ENCODE data around the gene RPS19BP1. TPM values are rescaled to one million over a fixed set of nuclear protein-coding genes. Genes with fewer than 3 reads are reported as not detected.

Gene RPS19BP1
- total RNA-seq, 1 donor from 2014 or later, result 58.7 TPM

DNA sequence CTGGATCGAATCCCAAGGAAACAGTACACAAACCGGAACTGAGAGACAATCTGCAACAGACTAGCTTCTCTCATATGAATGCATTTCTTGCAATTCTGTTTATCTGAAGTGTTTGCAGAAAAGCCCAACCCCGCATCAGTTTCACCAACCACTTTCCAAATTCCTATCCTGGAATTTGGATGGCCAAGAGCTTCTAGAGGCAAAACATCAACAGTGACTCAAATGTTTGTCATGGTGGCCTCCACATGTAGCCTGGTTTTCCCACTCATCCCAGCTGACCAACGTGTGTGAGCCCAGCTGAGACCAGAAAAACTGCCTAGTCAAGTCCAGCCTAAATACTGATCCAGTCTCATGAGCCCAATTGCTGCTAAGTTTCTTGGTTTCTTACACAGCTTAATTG lies 38.8 kb downstream of the RPS19BP1 start:
- peak; percentile 71 for DNase-seq (ENCODE audit: low read depth)
- Histone ChIP-seq H3K9me3 (ENCODE audit: insufficient read depth, low read depth, low read length) (no peaks in the 10 kb centered on the region), H3K4me3 (ENCODE audit: insufficient read depth, low read depth, low read length) (no peak overlapping the region), H3K9ac (ENCODE audit: low read length) (no peak overlapping the region), H2AFZ (ENCODE audit: low read depth, low read length) (no peak overlapping the region), H3K4me2 (ENCODE audit: low read length) (peak overlapping the region; percentile 54), H4K20me1 (ENCODE audit: insufficient read depth, low read length) (no peaks in the 10 kb centered on the region), H3K36me3 (ENCODE audit: insufficient read depth, low read length) (no peaks in the 10 kb centered on the region), H3K79me2 (ENCODE audit: insufficient read depth, low read length) (no peaks in the 10 kb centered on the region), H3K27ac (ENCODE audit: low read depth, low read length) (no peak overlapping the region), H3K27me3 (ENCODE audit: insufficient read depth, low read length) (no peaks in the 10 kb centered on the region), H3K4me1 (ENCODE audit: insufficient read depth, low read length) (peaks cover 14% of the 10 kb centered on the region)
- peak; percentile 99 for FAIRE-seq
- Mint-ChIP-seq H3K4me3 (ENCODE audit: unreplicated experiment) (no peak overlapping the region), H3K36me3 (ENCODE audit: low read depth, unreplicated experiment) (peaks cover 4% of the 10 kb centered on the region), H3K4me1 (ENCODE audit: low read depth, unreplicated experiment) (peaks cover 5% of the 10 kb centered on the region), H3K27me3 (ENCODE audit: low read depth, unreplicated experiment) (peaks cover 2% of the 10 kb centered on the region), H3K27ac (ENCODE audit: unreplicated experiment) (no peak overlapping the region), H3K9me3 (ENCODE audit: unreplicated experiment) (no peaks in the 10 kb centered on the region)
- TF ChIP-seq, protein P1, sequence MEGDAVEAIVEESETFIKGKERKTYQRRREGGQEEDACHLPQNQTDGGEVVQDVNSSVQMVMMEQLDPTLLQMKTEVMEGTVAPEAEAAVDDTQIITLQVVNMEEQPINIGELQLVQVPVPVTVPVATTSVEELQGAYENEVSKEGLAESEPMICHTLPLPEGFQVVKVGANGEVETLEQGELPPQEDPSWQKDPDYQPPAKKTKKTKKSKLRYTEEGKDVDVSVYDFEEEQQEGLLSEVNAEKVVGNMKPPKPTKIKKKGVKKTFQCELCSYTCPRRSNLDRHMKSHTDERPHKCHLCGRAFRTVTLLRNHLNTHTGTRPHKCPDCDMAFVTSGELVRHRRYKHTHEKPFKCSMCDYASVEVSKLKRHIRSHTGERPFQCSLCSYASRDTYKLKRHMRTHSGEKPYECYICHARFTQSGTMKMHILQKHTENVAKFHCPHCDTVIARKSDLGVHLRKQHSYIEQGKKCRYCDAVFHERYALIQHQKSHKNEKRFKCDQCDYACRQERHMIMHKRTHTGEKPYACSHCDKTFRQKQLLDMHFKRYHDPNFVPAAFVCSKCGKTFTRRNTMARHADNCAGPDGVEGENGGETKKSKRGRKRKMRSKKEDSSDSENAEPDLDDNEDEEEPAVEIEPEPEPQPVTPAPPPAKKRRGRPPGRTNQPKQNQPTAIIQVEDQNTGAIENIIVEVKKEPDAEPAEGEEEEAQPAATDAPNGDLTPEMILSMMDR (IDR thresholded peaks at IDR 0.05; ENCODE audit: insufficient read depth, low read depth, low read length), result no peak
- no peak for TF ChIP-seq EZH2 (IDR thresholded peaks at IDR 0.05; ENCODE audit: insufficient read depth, low read length)

DNA sequence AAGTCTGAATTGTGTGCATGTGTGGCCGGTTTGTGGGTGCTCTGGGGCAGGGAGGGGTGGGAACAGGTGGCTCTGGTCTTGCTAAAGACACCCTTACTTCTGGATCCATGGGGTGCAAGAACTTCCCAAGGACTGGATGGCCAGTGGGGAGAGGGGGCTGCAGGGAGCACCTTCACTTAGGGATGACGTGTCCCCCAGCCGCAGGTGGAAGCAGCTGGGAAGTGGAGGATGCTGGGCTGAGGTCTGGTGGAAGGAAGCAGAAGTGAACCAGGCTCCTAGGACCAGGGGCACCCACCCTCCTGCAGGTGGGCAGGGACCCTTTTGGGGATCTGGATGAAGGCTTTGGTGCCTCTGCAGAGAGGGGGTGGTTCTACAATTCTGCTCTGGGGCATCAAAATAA lies 40.4 kb downstream of the RPS19BP1 start:
- Mint-ChIP-seq H3K4me3 (ENCODE audit: unreplicated experiment) (no peak overlapping the region), H3K27ac (ENCODE audit: unreplicated experiment) (no peak overlapping the region), H3K4me1 (ENCODE audit: low read depth, unreplicated experiment) (peaks cover 5% of the 10 kb centered on the region), H3K9me3 (ENCODE audit: unreplicated experiment) (no peaks in the 10 kb centered on the region), H3K36me3 (ENCODE audit: low read depth, unreplicated experiment) (peaks cover 4% of the 10 kb centered on the region), H3K27me3 (ENCODE audit: low read depth, unreplicated experiment) (peaks cover 1% of the 10 kb centered on the region)
- Histone ChIP-seq H3K27ac (ENCODE audit: low read depth, low read length) (no peak overlapping the region), H3K4me1 (ENCODE audit: insufficient read depth, low read length) (peaks cover 14% of the 10 kb centered on the region), H4K20me1 (ENCODE audit: insufficient read depth, low read length) (no peaks in the 10 kb centered on the region), H3K4me2 (ENCODE audit: low read length) (no peak overlapping the region), H3K27me3 (ENCODE audit: insufficient read depth, low read length) (no peaks in the 10 kb centered on the region), H3K4me3 (ENCODE audit: insufficient read depth, low read depth, low read length) (no peak overlapping the region), H3K9ac (ENCODE audit: low read length) (no peak overlapping the region), H3K79me2 (ENCODE audit: insufficient read depth, low read length) (no peaks in the 10 kb centered on the region), H3K36me3 (ENCODE audit: insufficient read depth, low read length) (no peaks in the 10 kb centered on the region), H2AFZ (ENCODE audit: low read depth, low read length) (no peak overlapping the region), H3K9me3 (ENCODE audit: insufficient read depth, low read depth, low read length) (no peaks in the 10 kb centered on the region)
- DNase-seq (ENCODE audit: low read depth) (no peak), FAIRE-seq (no peak)
- no peak for TF ChIP-seq EZH2 (IDR thresholded peaks at IDR 0.05; ENCODE audit: insufficient read depth, low read length)
- TF ChIP-seq, protein P1 (IDR thresholded peaks at IDR 0.05; ENCODE audit: insufficient read depth, low read depth, low read length), result no peak

DNA sequence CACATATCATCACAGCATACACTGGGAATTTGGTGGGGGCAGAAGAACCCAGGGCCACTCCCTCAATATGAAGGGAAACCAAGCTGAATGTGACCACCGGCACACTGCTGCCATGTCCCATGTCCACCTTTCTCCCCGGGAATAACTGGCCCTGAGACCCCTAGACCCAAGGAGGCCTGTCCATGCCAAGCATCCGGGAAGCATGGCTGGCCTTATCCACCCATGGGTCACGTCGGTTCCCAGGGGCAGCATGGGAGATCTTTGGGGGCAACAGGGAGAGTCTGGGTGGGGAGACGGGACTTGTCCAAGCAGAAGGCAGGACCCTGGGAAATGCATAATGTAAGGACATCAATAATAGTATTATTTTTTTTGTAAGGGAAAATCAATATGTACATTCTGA lies 40.9 kb downstream of the RPS19BP1 start:
- TF ChIP-seq EZH2 (IDR thresholded peaks at IDR 0.05; ENCODE audit: insufficient read depth, low read length), result no peak
- TF ChIP-seq, protein P1 (IDR thresholded peaks at IDR 0.05; ENCODE audit: insufficient read depth, low read depth, low read length), result no peak
- peaks cover 14% of the 10 kb centered on the region for H3K4me1 ChIP-seq (ENCODE audit: insufficient read depth, low read length)
- H3K36me3 ChIP-seq (ENCODE audit: insufficient read depth, low read length), result no peaks in the 10 kb centered on the region
- Mint-ChIP-seq H3K4me3 (ENCODE audit: unreplicated experiment) (no peak overlapping the region), H3K36me3 (ENCODE audit: low read depth, unreplicated experiment) (peaks cover 4% of the 10 kb centered on the region), H3K27ac (ENCODE audit: unreplicated experiment) (peak overlapping the region; percentile 53), H3K27me3 (ENCODE audit: low read depth, unreplicated experiment) (peaks cover 1% of the 10 kb centered on the region), H3K9me3 (ENCODE audit: unreplicated experiment) (no peaks in the 10 kb centered on the region), H3K4me1 (ENCODE audit: low read depth, unreplicated experiment) (peaks cover 5% of the 10 kb centered on the region)
- H2AFZ ChIP-seq (ENCODE audit: low read depth, low read length), result no peak overlapping the region
- no peaks in the 10 kb centered on the region for H4K20me1 ChIP-seq (ENCODE audit: insufficient read depth, low read length)
- H3K9ac ChIP-seq (ENCODE audit: low read length), result no peak overlapping the region
- H3K9me3 ChIP-seq (ENCODE audit: insufficient read depth, low read depth, low read length), result no peaks in the 10 kb centered on the region
- no peak for FAIRE-seq
- H3K27ac ChIP-seq (ENCODE audit: low read depth, low read length), result no peak overlapping the region
- H3K79me2 ChIP-seq (ENCODE audit: insufficient read depth, low read length), result no peaks in the 10 kb centered on the region
- no peak for DNase-seq (ENCODE audit: low read depth)
- H3K4me2 ChIP-seq (ENCODE audit: low read length), result no peak overlapping the region
- H3K4me3 ChIP-seq (ENCODE audit: insufficient read depth, low read depth, low read length), result no peak overlapping the region
- H3K27me3 ChIP-seq (ENCODE audit: insufficient read depth, low read length), result no peaks in the 10 kb centered on the region

Data from astrocyte (in vitro differentiated cells and primary cell).